Stimulated activated CD8-positive, alpha-beta memory T cell treated with anti-CD3 and anti-CD28 coated beads, Interleukin-12 subunit alpha, Interleukin-12 subunit beta, amount 100 ng/mL, for 4 hours (primary cell): ENCODE results near the gene PSMC3.
A peak's percentile ranks its signal among the peaks of the same experiment; 100 is the strongest.

Experiments
- DNase-seq: peaks from one replicate; pipeline ENCODE4 v3.0.0-alpha.2; 2020; ENCODE audit warnings: low read depth

Gene PSMC3

DNA sequence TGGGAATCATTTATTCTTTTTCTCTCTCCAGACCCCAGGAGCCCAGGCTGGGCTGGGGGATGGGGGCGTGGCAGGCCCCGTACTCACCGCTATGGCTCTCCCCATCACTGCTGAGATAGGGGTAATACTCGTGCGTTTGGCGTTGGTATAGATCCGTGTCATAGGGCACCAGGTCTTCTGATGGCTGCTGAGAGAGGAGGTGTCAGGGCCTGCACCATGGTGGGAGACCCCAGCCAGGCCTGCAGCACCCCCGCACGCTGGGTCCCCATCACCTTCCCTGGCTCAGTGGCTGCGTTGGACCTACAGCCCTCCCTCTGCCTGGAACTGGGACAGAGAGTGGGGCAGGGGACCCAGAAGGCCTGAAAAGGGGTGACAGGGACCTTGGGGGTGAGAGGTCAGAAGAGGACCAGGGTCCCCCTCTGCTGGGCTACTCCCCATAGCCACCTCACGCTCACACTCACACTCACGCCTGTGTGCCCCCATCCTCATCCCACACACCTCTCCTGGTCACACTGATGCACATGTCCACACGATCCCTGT is 50.6 kb downstream of the PSMC3 start:
- no peak for DNase-seq

- DNase-seq: no peak
These were observed 51.2 kb downstream of the PSMC3 start for GRCh38 chr11:47375020-47375419.

- no peak for DNase-seq
These were observed 51.6 kb downstream of the PSMC3 start for GRCh38 chr11:47374720-47375019.

DNA sequence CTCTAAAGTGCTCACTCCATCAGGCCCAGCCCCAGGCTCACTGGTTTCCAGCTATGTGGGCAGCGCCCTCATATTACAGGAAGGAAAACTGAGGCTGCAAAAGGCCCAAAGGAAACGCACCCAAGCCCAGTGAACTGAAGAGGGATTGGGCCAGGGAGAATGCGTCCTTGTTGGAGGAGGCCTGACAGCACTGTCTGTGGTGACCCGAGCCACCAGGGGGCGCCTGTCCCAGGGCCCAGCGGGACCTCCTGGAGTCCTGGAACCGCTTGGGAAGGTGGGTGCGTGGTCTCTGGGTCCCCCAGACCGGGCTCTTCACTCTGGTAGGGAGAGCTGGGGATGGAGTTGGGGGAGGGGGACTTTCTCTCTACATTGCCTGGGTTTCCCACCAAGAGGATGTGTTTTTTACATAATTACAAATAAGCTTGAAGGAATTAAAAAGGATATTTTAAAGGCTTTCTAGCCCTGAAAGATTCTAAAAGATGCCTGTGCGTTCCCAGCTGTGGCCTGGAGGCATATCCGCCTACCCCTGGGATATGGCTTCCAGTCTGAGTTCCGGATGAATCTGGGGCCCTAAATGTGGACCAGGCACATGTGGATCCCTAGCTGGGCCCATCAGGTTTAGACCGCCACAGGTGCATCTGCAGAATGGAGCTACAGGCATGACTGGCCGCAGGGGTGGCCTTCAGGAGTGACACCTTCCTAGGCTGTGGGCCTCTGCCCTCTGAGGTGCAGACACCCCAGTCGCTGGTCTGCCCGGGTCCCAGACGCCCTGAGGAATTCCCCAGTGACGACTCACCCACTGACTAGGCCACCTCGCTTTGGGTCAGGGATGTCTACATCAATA is 52.1 kb downstream of the PSMC3 start:
- DNase-seq: peak; percentile 66

DNA sequence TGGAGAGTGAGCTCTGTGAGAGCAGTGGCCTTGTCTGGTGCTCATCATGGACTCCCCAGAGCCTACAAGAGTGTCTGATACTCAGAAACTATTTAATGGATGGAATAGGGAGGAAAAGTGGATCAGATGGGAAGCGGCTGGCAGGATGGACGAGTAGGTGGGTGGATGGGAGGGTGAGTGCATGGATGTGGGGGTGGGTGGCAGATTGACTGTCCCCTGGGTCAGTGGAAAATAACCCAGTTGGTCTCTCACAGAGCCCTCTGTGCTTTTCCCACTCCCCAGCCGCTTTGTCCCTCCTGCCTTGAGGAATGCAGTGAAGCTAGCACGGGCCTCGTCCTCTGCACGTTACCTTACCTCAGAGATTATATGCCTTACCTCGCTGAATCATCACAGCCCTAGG is 53.8 kb downstream of the PSMC3 start:
- no peak for DNase-seq

DNA sequence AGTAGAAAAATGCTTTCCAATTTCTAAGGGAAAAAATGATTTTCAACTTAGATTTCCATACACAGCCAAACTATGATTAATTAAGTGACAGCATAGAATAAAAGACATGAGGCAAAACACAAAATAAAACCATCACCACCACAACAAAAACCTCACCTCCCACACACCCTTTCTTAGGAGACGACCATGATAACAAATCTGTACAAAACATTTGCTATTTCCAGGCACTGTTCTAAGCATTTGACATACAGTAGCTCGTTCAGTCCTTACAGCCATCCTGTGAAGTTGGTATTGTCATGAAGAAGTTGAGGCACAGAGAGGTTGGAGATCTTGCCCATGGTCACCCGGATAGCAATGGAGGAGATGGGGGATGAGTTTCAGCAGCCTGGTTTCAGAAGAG is 56.6 kb downstream of the PSMC3 start:
- no peak for DNase-seq
